Measurements from ENCODE around the gene CCNE1. TPM values are rescaled to one million over a fixed set of nuclear protein-coding genes. Genes with fewer than 3 reads are reported as not detected.

Gene CCNE1
- total RNA-seq, 4 donors from 2014 or later = 1.5 to 5.0 (median 2.9) TPM

DNA sequence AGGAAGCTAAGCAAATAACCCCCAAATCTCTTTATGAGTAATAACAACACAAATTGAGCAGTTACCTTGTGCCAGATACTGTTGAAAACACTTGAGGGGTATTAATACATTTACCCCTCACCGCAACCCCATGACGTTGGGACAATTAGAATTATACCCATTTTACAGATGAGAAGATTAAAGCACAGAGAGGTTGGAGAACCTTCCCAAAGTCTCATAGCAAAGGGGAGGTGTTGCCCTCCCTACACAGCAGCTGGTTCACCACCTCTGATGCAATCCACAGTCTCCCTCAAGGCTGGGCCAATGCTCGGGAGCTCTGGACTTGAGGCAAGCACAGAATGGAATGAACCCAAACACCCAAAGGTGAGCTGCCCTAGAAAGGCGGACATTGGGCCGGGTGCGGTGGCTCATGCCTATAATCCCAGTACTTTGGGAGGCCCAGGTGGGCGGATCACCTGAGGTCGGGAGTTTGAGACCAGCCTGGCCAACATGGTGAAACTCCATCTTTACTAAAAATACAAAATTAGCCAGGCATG, 3.9 kb upstream of the CCNE1 start:
- H3K27ac ChIP-seq = no peak overlapping the region
- 88 to 92% methylated on average over 2 of the region's 8 CpGs for WGBS, 2 donors (ENCODE audit: low coverage in 1 of 2)
- no peaks in the 10 kb centered on the region for H3K27me3 ChIP-seq
- TF ChIP-seq POLR2A (IDR thresholded peaks at IDR 0.05) (no peak), POLR2AphosphoS5 (IDR thresholded peaks at IDR 0.05) (no peak), EP300 (IDR thresholded peaks at IDR 0.05) (no peak)
- TF ChIP-seq, protein P1, sequence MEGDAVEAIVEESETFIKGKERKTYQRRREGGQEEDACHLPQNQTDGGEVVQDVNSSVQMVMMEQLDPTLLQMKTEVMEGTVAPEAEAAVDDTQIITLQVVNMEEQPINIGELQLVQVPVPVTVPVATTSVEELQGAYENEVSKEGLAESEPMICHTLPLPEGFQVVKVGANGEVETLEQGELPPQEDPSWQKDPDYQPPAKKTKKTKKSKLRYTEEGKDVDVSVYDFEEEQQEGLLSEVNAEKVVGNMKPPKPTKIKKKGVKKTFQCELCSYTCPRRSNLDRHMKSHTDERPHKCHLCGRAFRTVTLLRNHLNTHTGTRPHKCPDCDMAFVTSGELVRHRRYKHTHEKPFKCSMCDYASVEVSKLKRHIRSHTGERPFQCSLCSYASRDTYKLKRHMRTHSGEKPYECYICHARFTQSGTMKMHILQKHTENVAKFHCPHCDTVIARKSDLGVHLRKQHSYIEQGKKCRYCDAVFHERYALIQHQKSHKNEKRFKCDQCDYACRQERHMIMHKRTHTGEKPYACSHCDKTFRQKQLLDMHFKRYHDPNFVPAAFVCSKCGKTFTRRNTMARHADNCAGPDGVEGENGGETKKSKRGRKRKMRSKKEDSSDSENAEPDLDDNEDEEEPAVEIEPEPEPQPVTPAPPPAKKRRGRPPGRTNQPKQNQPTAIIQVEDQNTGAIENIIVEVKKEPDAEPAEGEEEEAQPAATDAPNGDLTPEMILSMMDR (IDR thresholded peaks at IDR 0.05) = no peak
- H3K4me3 ChIP-seq = no peak overlapping the region
- no peaks in the 10 kb centered on the region for H3K36me3 ChIP-seq
- H3K9me3 ChIP-seq = no peaks in the 10 kb centered on the region
- H3K4me1 ChIP-seq = peaks cover 0 to 18% (median 4%) of the 10 kb centered on the region in 3 donors
- no peak for ATAC-seq

- H3K4me1 ChIP-seq = peaks cover 0 to 19% (median 4%) of the 10 kb centered on the region in 3 donors
- H3K36me3 ChIP-seq = no peaks in the 10 kb centered on the region
- WGBS, 2 donors (ENCODE audit: low coverage in 1 of 2) = 59% methylated on average over 2 of the region's 3 CpGs; no CpG with 5 or more reads in 1 of the 2 donors
- no peaks in the 10 kb centered on the region for H3K9me3 ChIP-seq
- H3K27me3 ChIP-seq = no peaks in the 10 kb centered on the region
- peak overlapping the region in 3 of 4 donors; percentile 63 to 80 (median 80) for H3K27ac ChIP-seq
- no peak for TF ChIP-seq POLR2A (IDR thresholded peaks at IDR 0.05)
- no peak for TF ChIP-seq POLR2AphosphoS5 (IDR thresholded peaks at IDR 0.05)
- TF ChIP-seq, protein P1 (IDR thresholded peaks at IDR 0.05) = no peak
- no peak for TF ChIP-seq EP300 (IDR thresholded peaks at IDR 0.05)
- no peak overlapping the region for H3K4me3 ChIP-seq
- ATAC-seq = no peak
Measured at GRCh38 chr19:29809795-29810503, 1.8 kb upstream of the CCNE1 start.

- H3K27ac ChIP-seq = peak overlapping the region in 3 of 4 donors; percentile 63 to 80 (median 80)
- no peaks in the 10 kb centered on the region for H3K36me3 ChIP-seq
- no peaks in the 10 kb centered on the region for H3K9me3 ChIP-seq
- 80% methylated on average over 3 of the region's 4 CpGs; no CpG with 5 or more reads in 1 of the 2 donors for WGBS, 2 donors (ENCODE audit: low coverage in 1 of 2)
- peaks cover 0 to 19% (median 4%) of the 10 kb centered on the region in 3 donors for H3K4me1 ChIP-seq
- TF ChIP-seq POLR2A (IDR thresholded peaks at IDR 0.05) = no peak
- TF ChIP-seq EP300 (IDR thresholded peaks at IDR 0.05) = no peak
- TF ChIP-seq, protein P1 (IDR thresholded peaks at IDR 0.05) = no peak
- no peak for TF ChIP-seq POLR2AphosphoS5 (IDR thresholded peaks at IDR 0.05)
- no peak for ATAC-seq
- no peaks in the 10 kb centered on the region for H3K27me3 ChIP-seq
- H3K4me3 ChIP-seq = no peak overlapping the region
Measured at GRCh38 chr19:29810504-29810871, 1.3 kb upstream of the CCNE1 start.

DNA sequence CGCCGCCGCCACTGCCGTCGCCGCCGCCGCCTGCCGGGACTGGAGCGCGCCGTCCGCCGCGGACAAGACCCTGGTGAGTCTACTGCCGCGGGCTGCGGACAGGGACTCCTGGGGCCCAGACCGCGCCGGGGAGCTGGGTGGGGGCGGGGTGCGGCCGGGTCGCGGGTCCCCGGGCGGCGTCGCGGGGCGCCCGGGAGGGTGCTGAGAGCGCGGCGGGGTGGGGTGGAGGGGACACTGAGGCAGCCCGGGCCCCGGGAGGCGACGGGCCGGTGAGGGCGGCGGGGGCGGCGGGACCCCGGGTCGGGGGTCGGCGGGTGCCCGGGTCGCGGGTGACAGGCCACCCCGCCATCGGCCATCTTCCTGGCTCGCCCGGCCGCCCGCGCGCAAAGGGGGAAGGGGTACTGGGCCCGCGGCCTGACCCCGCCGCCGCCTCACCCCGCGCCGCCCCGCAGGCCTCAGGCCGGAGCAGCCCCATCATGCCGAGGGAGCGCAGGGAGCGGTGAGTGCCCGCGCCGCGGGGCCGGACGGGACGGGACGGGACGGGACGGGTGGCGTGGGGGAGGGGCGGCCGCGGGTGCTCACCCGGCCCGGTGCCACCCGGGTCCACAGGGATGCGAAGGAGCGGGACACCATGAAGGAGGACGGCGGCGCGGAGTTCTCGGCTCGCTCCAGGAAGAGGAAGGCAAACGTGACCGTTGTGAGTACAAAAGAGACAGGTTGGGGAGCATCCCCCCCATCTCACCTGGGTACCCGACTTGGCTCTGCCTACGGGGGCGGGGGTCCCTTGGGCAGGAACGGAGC, 489 bp downstream of the CCNE1 start:
- no peaks in the 10 kb centered on the region for H3K27me3 ChIP-seq
- TF ChIP-seq POLR2A (IDR thresholded peaks at IDR 0.05) = no peak
- TF ChIP-seq, protein P1 (IDR thresholded peaks at IDR 0.05) = no peak
- no peak for TF ChIP-seq POLR2AphosphoS5 (IDR thresholded peaks at IDR 0.05)
- no peak for TF ChIP-seq EP300 (IDR thresholded peaks at IDR 0.05)
- peaks cover 0 to 3% of the 10 kb centered on the region in 2 donors for H3K36me3 ChIP-seq
- H3K27ac ChIP-seq = peak overlapping the region in 2 of 4 donors; percentile 51 to 59
- peak overlapping the region; percentile 47 to 69 for H3K4me3 ChIP-seq
- ATAC-seq = no peak
- H3K9me3 ChIP-seq = no peaks in the 10 kb centered on the region
- H3K4me1 ChIP-seq = peaks cover 0 to 19% (median 4%) of the 10 kb centered on the region in 3 donors
- 20% methylated on average over 5 of the region's 104 CpGs; no CpG with 5 or more reads in 1 of the 2 donors for WGBS, 2 donors (ENCODE audit: low coverage in 1 of 2)

Measured in gastroesophageal sphincter (tissue), 4 donors.